ENCODE data around the gene BLTP2. TPM values are rescaled to one million over a fixed set of nuclear protein-coding genes. Genes with fewer than 3 reads are reported as not detected.

The BLTP2 gene
- total RNA-seq, 1 experiment from 2014 or later, result 139 TPM

GRCh38 chr17:28598799-28599310 lies 46.1 kb downstream of the BLTP2 start, which contains the start of gene SPAG5 (continued):
- no peak for TF ChIP-seq AFF4 (CRISPR knock-in tag; IDR thresholded peaks at IDR 0.05; ENCODE audit: borderline replicate concordance)
- TF ChIP-seq ZNF532 (CRISPR knock-in tag; IDR thresholded peaks at IDR 0.05; ENCODE audit: borderline replicate concordance), result no peak
- no peak for TF ChIP-seq ZMAT4 (CRISPR knock-in tag; IDR thresholded peaks at IDR 0.05)
- TF ChIP-seq ZSCAN18 (CRISPR knock-in tag; IDR thresholded peaks at IDR 0.05), result no peak
- 0 out of 2 replicates have a peak, but pooled peaks have one; percentile 49 for TF ChIP-seq CREM (CRISPR knock-in tag; IDR thresholded peaks at IDR 0.05)
- TF ChIP-seq SP1 (CRISPR knock-in tag; conservative IDR thresholded peaks at IDR 0.05), result peak; percentile 92
- TF ChIP-seq NFATC4 (CRISPR knock-in tag; IDR thresholded peaks at IDR 0.05), result no peak
- peak; percentile 83; the same call in 1 of the 2 replicates for TF ChIP-seq HMGXB4 (CRISPR knock-in tag; IDR thresholded peaks at IDR 0.05)
- TF ChIP-seq ZNF396 (CRISPR knock-in tag; IDR thresholded peaks at IDR 0.05; ENCODE audit: borderline replicate concordance), result no peak
- no peak for TF ChIP-seq ZNF138 (CRISPR knock-in tag; conservative IDR thresholded peaks at IDR 0.05)
- TF ChIP-seq ETV6 (CRISPR knock-in tag; IDR thresholded peaks at IDR 0.05), result no peak

GRCh38 chr17:28598389-28598788 lies 46.6 kb downstream of the BLTP2 start:
- peak overlapping the region; percentile 94 for H3K4me3 Mint-ChIP-seq
- ChIA-PET CTCF (interaction anchor here (1.2 kb wide), 1 partner anchor 14 kb away, joined by 4 read pairs; no protein-coding TSS in a partner anchor), POLR2A (interaction anchor here (0.7 kb wide), 1 partner anchor 22 kb away, joined by 3 read pairs; the partner anchor contains the start of gene ALDOC)
- H3K36me3 Mint-ChIP-seq, result peaks cover 19% of the 10 kb centered on the region
- peak; percentile 18 for ATAC-seq
- H3K27me3 Mint-ChIP-seq (ENCODE audit: low read depth), result peaks cover 4% of the 10 kb centered on the region
- no peak for DNase-seq (ENCODE audit: low spot score)
- no peaks in the 10 kb centered on the region for H3K9me3 Mint-ChIP-seq
- H3K4me1 Mint-ChIP-seq, result peaks cover 16% of the 10 kb centered on the region
- peak overlapping the region; percentile 90 for H3K27ac Mint-ChIP-seq
- TF ChIP-seq ZMAT4 (CRISPR knock-in tag; IDR thresholded peaks at IDR 0.05) (no peak), NFE2L1 (CRISPR knock-in tag; IDR thresholded peaks at IDR 0.05) (no peak), E2F4 (CRISPR knock-in tag; IDR thresholded peaks at IDR 0.05; ENCODE audit: borderline replicate concordance, low read depth) (no peak), CTCF (IDR thresholded peaks at IDR 0.05) (no peak), STAT6 (CRISPR knock-in tag; conservative IDR thresholded peaks at IDR 0.05; ENCODE audit: low read depth) (no peak)

All from WTC11 (cell line).